Kidney epithelial cell (primary cell): Measurements from ENCODE around the gene RIPK3. TPM values are rescaled to one million over a fixed set of nuclear protein-coding genes. Genes with fewer than 3 reads are reported as not detected.

ENCODE experiments used
- DNase-seq: peaks from one replicate; pipeline ENCODE4 v3.0.0-alpha.2; 2010; ENCODE audit warnings: low read depth
- H3K27me3 ChIP-seq: 2 replicates; pipeline ENCODE4 v1.6.0; 2011; ENCODE audit warnings: low read length; ENCODE audit not compliant: control insufficient read depth, insufficient read depth
- H3K36me3 ChIP-seq: 2 replicates; pipeline ENCODE4 v1.5.1; 2011; ENCODE audit warnings: low read length; ENCODE audit not compliant: control insufficient read depth, insufficient read depth
- H3K4me3 ChIP-seq: 2 replicates; pipeline ENCODE4 v1.5.1; 2011; ENCODE audit warnings: low read depth, mild to moderate bottlenecking, control low read depth, low read length
- CTCF ChIP-seq: IDR thresholded peaks from 2 replicates; pipeline ENCODE4 v1.5.1; 2011; ENCODE audit warnings: mild to moderate bottlenecking, moderate library complexity, low read length, control low read depth, inconsistent platforms; ENCODE audit not compliant: insufficient read depth, poor library complexity, severe bottlenecking
- total RNA-seq: library from RNA; depleted of rRNA; stranded (reverse); fragments of >200 nt; gene quantifications from 2 replicates; pipeline ENCODE4 v1.2.3, GENCODE V29; 2015

The RIPK3 gene
- total RNA-seq, 1 donor from 2014 or later: 2.3 TPM

GRCh38 chr14:24384169-24384568, 44.4 kb upstream of the RIPK3 start:
- no peaks in the 10 kb centered on the region for H3K36me3 ChIP-seq
- peaks cover 2% of the 10 kb centered on the region for H3K27me3 ChIP-seq
- DNase-seq: no peak
- no peak overlapping the region for H3K4me3 ChIP-seq
- no peak for TF ChIP-seq CTCF

- no peak overlapping the region for H3K4me3 ChIP-seq
- H3K27me3 ChIP-seq: peaks cover 2% of the 10 kb centered on the region
- DNase-seq: no peak
- H3K36me3 ChIP-seq: no peaks in the 10 kb centered on the region
- TF ChIP-seq CTCF: no peak
Measured at GRCh38 chr14:24382064-24382371, 42.2 kb upstream of the RIPK3 start.

GRCh38 chr14:24381363-24382063, 41.7 kb upstream of the RIPK3 start:
- Histone ChIP-seq H3K4me3 (no peak overlapping the region), H3K36me3 (no peaks in the 10 kb centered on the region), H3K27me3 (peaks cover 2% of the 10 kb centered on the region)
- DNase-seq: no peak
- no peak for TF ChIP-seq CTCF

- Histone ChIP-seq H3K4me3 (no peak overlapping the region), H3K36me3 (no peaks in the 10 kb centered on the region), H3K27me3 (peaks cover 2% of the 10 kb centered on the region)
- no peak for DNase-seq
- TF ChIP-seq CTCF: no peak
Measured at GRCh38 chr14:24379907-24380730, 40.3 kb upstream of the RIPK3 start.

- no peak for DNase-seq
- peaks cover 2% of the 10 kb centered on the region for H3K27me3 ChIP-seq
- TF ChIP-seq CTCF: no peak
- H3K36me3 ChIP-seq: no peaks in the 10 kb centered on the region
- H3K4me3 ChIP-seq: no peak overlapping the region
Measured at GRCh38 chr14:24378981-24379906, 39.5 kb upstream of the RIPK3 start.
